Endodermal cell (in vitro differentiated cells): ENCODE results near the gene MEFV. TPM values are rescaled to one million over a fixed set of nuclear protein-coding genes. Genes with fewer than 3 reads are reported as not detected.
"Not testable (repeated sequence)": the region's sequence is repeated elsewhere in the genome, so short reads cannot be mapped to it uniquely, and the experiment has no call there.

ENCODE experiments used
- DNase-seq: peaks from one replicate; pipeline ENCODE4 v3.0.0-alpha.2; 2017
- H3K27ac ChIP-seq: 2 replicates; pipeline ENCODE4 v1.5.1; 2013; ENCODE audit warnings: mild to moderate bottlenecking, low read depth, low read length, moderate library complexity
- H3K27me3 ChIP-seq: 2 replicates; pipeline ENCODE4 v1.6.1; 2013; ENCODE audit warnings: mild to moderate bottlenecking, low read length, moderate library complexity; ENCODE audit not compliant: insufficient read depth, control insufficient read depth, poor library complexity, severe bottlenecking
- H3K36me3 ChIP-seq: 2 replicates; pipeline ENCODE4 v1.7.0; 2013; ENCODE audit warnings: mild to moderate bottlenecking, low read length, moderate library complexity; ENCODE audit not compliant: control insufficient read depth, insufficient read depth
- H3K4me1 ChIP-seq: one replicate; pipeline ENCODE4 v1.7.0; 2013; ENCODE audit warnings: low read length; ENCODE audit not compliant: control insufficient read depth, insufficient read depth
- H3K4me3 ChIP-seq: 2 replicates; pipeline ENCODE4 v1.5.1; 2013; ENCODE audit warnings: mild to moderate bottlenecking, low read length, moderate library complexity
- H3K9ac ChIP-seq: 2 replicates; pipeline ENCODE4 v1.6.1; 2013; ENCODE audit warnings: mild to moderate bottlenecking, low read length, moderate library complexity; ENCODE audit not compliant: poor library complexity, severe bottlenecking; ENCODE audit errors: extremely low read depth
- H3K9me3 ChIP-seq: 2 replicates; pipeline ENCODE4 v1.6.1; 2013; ENCODE audit warnings: mild to moderate bottlenecking, low read length, moderate library complexity; ENCODE audit not compliant: control insufficient read depth
- H3K27ac Mint-ChIP-seq: 2 replicates; pipeline ENCODE4 v1.8.0; 2020; ENCODE audit warnings: mixed read lengths
- H3K27me3 Mint-ChIP-seq: 2 replicates; pipeline ENCODE4 v1.8.0; 2021; ENCODE audit warnings: mild to moderate bottlenecking, mixed read lengths; ENCODE audit not compliant: insufficient read depth
- H3K36me3 Mint-ChIP-seq: 2 replicates; pipeline ENCODE4 v1.8.0; 2020; ENCODE audit warnings: low read depth, mixed read lengths
- H3K4me1 Mint-ChIP-seq: 2 replicates; pipeline ENCODE4 v1.8.0; 2020; ENCODE audit warnings: mixed read lengths
- H3K4me3 Mint-ChIP-seq: 2 replicates; pipeline ENCODE4 v1.8.0; 2020; ENCODE audit warnings: mild to moderate bottlenecking, moderate library complexity, mixed read lengths
- H3K9me3 Mint-ChIP-seq: 2 replicates; pipeline ENCODE4 v1.8.0; 2020; ENCODE audit warnings: mild to moderate bottlenecking, mixed read lengths
- CTCF ChIP-seq: fragments of 200-600 bp; sonication (generic); conservative IDR thresholded peaks from 2 replicates; pipeline ENCODE4 v1.5.0; 2021; ENCODE audit warnings: antibody characterized with exemption, mild to moderate bottlenecking
- WGBS, 2 experiments: methylation state at CpG; one replicate each; pipeline versions ENCODE4 v1.1.5 to v1.1.7; 2013; ENCODE audit warnings: missing lambda C conversion rate in 2 of 2, mixed read lengths in 1 of 2; ENCODE audit not compliant: insufficient coverage in 1 of 2, insufficient read length in 1 of 2; 5-methylcytosine and 5-hydroxymethylcytosine counted together
- total RNA-seq, 2 donors: library from RNA; stranded (reverse); fragmentation: NEBNext Ultra II Directional in 1 of 2; extraction: Animal tissue kit (Norgen Biotek cat#: 25700) in 1 of 2; gene quantifications; 2 replicates in 1 of 2; 3 replicates in 1 of 2; pipeline ENCODE4 v1.2.1, GENCODE V29; 2021

MEFV gene
- total RNA-seq, 2 donors from 2014 or later = not detected

- no peak overlapping the region for H3K4me3 Mint-ChIP-seq
These were observed 53.4 kb downstream of the MEFV start for GRCh38 chr16:3202903-3203539.

GRCh38 chr16:3198334-3199072, 57.9 kb downstream of the MEFV start:
- H3K27me3 ChIP-seq = peaks cover 58% of the 10 kb centered on the region
- Mint-ChIP-seq H3K36me3 (no peaks in the 10 kb centered on the region), H3K27ac (no peak overlapping the region), H3K27me3 (peaks cover 68% of the 10 kb centered on the region), H3K4me3 (no peak overlapping the region), H3K4me1 (no peaks in the 10 kb centered on the region), H3K9me3 (peaks cover 3% of the 10 kb centered on the region)
- no peaks in the 10 kb centered on the region for H3K4me1 ChIP-seq
- DNase-seq = no peak
- no peak overlapping the region for H3K9ac ChIP-seq
- no peaks in the 10 kb centered on the region for H3K9me3 ChIP-seq
- H3K4me3 ChIP-seq = no peak overlapping the region
- no peaks in the 10 kb centered on the region for H3K36me3 ChIP-seq
- 87 to 89% methylated on average over 13 of the region's 13 CpGs for whole genome bisulfite sequencing, 2 experiments
- H3K27ac ChIP-seq = no peak overlapping the region
- no peak for TF ChIP-seq CTCF

More at GRCh38 chr16:3202903-3203539, 53.4 kb downstream of the MEFV start:
- peaks cover 36% of the 10 kb centered on the region for H3K27me3 ChIP-seq
- DNase-seq = no peak
- WGBS, 2 experiments = 77 to 79% methylated on average over 5 to 6 of the region's 6 CpGs
- no peak overlapping the region for H3K4me3 ChIP-seq
- Mint-ChIP-seq H3K36me3 (no peaks in the 10 kb centered on the region), H3K4me1 (no peaks in the 10 kb centered on the region), H3K9me3 (peaks cover 44% of the 10 kb centered on the region), H3K27me3 (peaks cover 53% of the 10 kb centered on the region), H3K27ac (no peak overlapping the region)
- H3K27ac ChIP-seq = no peak overlapping the region
- H3K9me3 ChIP-seq = peaks cover 18% of the 10 kb centered on the region
- H3K36me3 ChIP-seq = no peaks in the 10 kb centered on the region
- no peak for TF ChIP-seq CTCF
- H3K4me1 ChIP-seq = no peaks in the 10 kb centered on the region
- no peak overlapping the region for H3K9ac ChIP-seq

- H3K27ac Mint-ChIP-seq = not testable (repeated sequence)
- WGBS, 2 experiments = 45 to 57% methylated on average over 3 of the region's 3 CpGs
These were observed 58.6 kb downstream of the MEFV start for GRCh38 chr16:3197694-3198333.

More at GRCh38 chr16:3197694-3198333, 58.6 kb downstream of the MEFV start:
- not testable (repeated sequence) for H3K4me3 ChIP-seq, H3K4me3 Mint-ChIP-seq, H3K9me3 ChIP-seq, DNase-seq, H3K27ac ChIP-seq, H3K36me3 Mint-ChIP-seq, H3K9me3 Mint-ChIP-seq, H3K4me1 Mint-ChIP-seq, H3K36me3 ChIP-seq, H3K4me1 ChIP-seq, H3K9ac ChIP-seq
- H3K27me3 Mint-ChIP-seq = peaks cover 70% of the 10 kb centered on the region
- peaks cover 58% of the 10 kb centered on the region for H3K27me3 ChIP-seq
